ENCODE results near the gene RYR2.

DNA sequence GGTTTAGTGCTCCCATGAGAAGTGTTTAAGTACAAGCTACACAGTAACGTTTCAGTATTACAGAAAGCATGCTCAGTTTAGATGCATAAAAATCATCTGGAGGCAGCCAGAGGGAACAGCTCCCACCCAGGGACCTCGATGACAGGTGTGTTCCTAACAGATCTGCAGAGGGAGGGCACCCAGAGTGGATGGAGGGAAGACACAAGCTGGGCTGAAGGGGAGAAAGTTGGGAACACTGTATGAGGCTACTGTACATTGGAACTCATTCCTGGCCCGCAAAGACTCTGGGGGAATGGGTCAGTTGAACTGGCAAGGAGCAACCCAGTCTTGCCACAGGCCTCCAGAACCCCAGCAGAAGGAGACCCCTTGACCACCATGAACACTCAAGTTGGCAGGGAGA is 796.3 kb downstream of the RYR2 start:
- TF ChIP-seq, protein P1, sequence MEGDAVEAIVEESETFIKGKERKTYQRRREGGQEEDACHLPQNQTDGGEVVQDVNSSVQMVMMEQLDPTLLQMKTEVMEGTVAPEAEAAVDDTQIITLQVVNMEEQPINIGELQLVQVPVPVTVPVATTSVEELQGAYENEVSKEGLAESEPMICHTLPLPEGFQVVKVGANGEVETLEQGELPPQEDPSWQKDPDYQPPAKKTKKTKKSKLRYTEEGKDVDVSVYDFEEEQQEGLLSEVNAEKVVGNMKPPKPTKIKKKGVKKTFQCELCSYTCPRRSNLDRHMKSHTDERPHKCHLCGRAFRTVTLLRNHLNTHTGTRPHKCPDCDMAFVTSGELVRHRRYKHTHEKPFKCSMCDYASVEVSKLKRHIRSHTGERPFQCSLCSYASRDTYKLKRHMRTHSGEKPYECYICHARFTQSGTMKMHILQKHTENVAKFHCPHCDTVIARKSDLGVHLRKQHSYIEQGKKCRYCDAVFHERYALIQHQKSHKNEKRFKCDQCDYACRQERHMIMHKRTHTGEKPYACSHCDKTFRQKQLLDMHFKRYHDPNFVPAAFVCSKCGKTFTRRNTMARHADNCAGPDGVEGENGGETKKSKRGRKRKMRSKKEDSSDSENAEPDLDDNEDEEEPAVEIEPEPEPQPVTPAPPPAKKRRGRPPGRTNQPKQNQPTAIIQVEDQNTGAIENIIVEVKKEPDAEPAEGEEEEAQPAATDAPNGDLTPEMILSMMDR (conservative IDR thresholded peaks at IDR 0.05), result no peak
- no peak for TF ChIP-seq ZFX (IDR thresholded peaks at IDR 0.05)
